ENCODE results near the gene ITIH4. TPM values are rescaled to one million over a fixed set of nuclear protein-coding genes. Genes with fewer than 3 reads are reported as not detected.
"Not testable (repeated sequence)": the region's sequence is repeated elsewhere in the genome, so short reads cannot be mapped to it uniquely, and the experiment has no call there.

Gene ITIH4
- total RNA-seq, 1 experiment from 2014 or later = not detected

GRCh38 chr3:52784021-52784621 is 46.4 kb downstream of the ITIH4 start:
- no peaks in the 10 kb centered on the region for H3K27me3 ChIP-seq
- H3K4me3 ChIP-seq = no peak overlapping the region
- DNase-seq = no peak
- H3K36me3 ChIP-seq = no peaks in the 10 kb centered on the region
- no peaks in the 10 kb centered on the region for H3K9me3 ChIP-seq

GRCh38 chr3:52783211-52783555 is 47.3 kb downstream of the ITIH4 start:
- no peak for DNase-seq
- Histone ChIP-seq H3K27me3 (no peaks in the 10 kb centered on the region), H3K4me3 (no peak overlapping the region), H3K36me3 (no peaks in the 10 kb centered on the region), H3K9me3 (no peaks in the 10 kb centered on the region)

DNA sequence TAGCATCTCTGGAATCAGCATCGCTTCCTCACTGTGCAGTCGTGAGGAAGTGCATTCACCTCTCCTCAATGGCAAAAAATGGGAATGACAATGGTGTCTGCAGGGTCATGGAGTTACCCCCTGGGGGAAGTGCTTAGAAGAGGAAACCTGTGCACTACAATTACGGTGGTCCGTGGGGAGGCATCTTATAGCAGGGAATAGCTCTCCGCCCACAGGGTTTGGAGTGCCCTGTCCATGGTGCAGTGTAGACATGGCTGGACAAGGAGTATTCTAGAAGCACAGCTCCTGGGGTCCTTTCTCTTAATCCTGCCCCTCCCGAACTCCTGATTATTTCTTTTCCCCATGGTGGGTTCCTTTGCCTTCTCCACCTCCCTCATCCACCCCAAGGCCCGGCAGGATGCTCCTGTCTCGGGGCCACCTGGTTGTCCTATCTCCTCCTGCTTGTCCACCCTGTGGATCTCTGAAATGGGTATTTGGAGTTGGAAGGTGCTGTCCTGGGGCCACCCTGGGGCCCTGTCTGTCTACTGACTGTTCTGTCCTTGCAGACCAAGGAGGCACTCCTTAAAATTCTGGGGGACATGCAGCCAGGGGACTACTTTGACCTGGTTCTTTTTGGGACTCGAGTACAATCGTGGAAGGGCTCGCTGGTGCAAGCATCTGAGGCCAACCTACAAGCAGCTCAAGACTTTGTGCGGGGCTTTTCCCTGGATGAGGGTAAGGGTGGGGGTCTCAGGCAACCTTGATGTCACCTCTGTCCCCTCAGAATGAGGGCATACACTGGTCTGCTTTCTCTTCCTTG is 47.9 kb downstream of the ITIH4 start:
- DNase-seq = no peak
- Histone ChIP-seq H3K9me3 (no peaks in the 10 kb centered on the region), H3K27me3 (no peaks in the 10 kb centered on the region), H3K36me3 (no peaks in the 10 kb centered on the region), H3K4me3 (no peak overlapping the region)

DNA sequence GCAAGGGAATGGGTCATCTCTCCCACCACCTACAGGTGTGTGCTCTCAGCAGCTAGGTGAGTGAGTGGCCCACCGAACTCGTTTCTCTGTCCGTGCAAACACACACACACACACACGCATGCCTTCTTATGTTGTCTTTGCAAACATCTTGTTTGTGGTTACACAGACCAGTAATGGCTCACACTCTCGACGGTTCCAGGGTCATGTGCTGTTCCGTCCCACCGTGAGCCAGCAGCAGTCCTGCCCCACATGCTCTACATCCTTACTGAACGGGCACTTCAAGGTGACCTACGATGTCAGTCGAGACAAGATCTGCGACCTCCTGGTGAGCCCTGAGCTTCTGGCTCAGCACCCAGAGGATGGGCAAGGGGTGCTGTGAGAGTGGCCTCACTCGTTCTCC is 48.7 kb downstream of the ITIH4 start:
- Histone ChIP-seq H3K36me3 (no peaks in the 10 kb centered on the region), H3K27me3 (no peaks in the 10 kb centered on the region), H3K4me3 (no peak overlapping the region), H3K9me3 (no peaks in the 10 kb centered on the region)
- no peak for DNase-seq

- Histone ChIP-seq H3K36me3 (no peaks in the 10 kb centered on the region), H3K27me3 (no peaks in the 10 kb centered on the region), H3K9me3 (no peaks in the 10 kb centered on the region), H3K4me3 (no peak overlapping the region)
- DNase-seq = no peak
These were observed 50.5 kb downstream of the ITIH4 start for GRCh38 chr3:52779837-52780585.

DNA sequence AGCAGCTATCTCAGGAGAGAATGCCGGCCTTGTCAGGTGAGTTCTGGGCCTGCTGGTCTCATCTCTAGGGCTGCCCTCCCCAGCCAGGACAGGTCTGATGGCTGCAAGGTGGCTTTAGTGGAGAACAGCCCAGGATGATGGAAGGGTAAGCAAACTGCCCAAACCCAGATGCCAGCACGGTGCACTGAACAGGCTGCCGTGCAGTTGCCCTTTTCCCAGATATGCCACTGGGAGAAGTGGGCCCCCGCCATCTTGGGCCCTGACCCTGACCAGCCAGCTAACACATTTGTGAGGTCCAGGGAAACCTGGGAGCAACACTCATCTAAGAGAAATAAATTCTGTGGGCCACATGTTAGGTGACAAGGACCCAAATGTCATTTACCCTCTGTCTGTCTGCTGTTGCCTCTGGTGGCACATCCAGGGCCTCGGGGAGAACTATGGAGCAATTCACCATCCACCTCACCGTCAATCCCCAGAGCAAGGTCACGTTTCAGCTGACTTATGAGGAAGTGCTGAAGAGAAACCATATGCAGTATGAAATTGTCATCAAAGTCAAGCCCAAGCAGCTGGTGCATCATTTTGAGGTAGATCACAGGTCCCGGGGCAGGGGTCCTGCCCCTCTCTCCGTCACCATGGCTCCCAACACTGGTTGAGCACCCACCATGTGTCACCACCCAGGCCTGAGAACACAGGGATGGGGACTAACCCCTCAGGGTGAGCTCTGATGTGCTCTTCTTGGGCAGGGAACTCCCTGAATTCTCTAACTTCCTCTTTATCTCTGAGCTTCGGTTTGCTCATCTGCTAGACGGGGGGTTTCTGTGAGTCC is 51.2 kb downstream of the ITIH4 start:
- no peak overlapping the region for H3K4me3 ChIP-seq
- no peaks in the 10 kb centered on the region for H3K36me3 ChIP-seq
- H3K9me3 ChIP-seq = no peaks in the 10 kb centered on the region
- DNase-seq = no peak
- H3K27me3 ChIP-seq = no peaks in the 10 kb centered on the region

- no peak overlapping the region for H3K4me3 ChIP-seq
- no peak for DNase-seq
These were observed 52.3 kb downstream of the ITIH4 start for GRCh38 chr3:52777959-52778805.

DNA sequence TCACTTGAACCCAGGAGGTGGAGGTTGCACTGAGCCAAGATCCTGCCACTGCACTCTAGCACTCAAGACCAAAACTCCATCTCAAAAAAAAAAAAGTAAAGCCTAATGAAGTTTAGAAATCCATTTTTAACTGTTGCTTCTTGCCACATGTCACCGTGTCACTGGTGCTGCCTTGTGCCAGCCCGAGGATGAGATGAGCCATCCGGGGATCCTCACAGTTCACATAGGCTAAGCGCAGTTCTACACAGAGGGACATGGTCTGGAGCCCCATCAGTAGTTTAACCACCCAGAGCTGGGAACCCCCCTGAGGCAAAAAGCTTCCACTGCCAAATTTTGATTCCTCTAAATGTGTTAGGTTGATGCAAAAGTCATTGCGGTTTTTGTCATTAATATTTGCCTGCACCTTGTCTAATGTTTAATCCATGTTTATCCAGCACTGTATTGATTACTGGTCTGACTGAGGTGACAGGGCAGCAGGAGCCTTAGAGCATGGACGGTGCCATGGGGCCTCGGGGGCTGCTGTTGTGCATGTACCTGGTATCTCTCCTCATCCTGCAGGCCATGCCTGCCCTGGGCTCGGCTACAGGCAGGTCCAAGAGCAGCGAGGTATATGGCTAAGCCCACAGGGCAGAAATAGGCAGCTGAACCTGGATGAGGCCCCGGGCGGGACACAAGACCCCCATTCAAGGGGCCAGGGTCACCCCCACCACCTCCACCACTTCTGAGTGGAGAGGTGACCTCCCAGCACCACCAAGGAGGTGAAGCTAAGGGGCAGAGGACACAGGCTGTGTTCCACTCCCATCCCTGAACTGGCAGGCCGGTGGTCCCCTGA is 53.1 kb downstream of the ITIH4 start, which contains the start of gene ITIH1:
TSS of gene ITIH1 (plus strand) at position 473 of the 832 bp plus-strand sequence. CDS start at position 490, 17 bp downstream.
- DNase-seq = no peak
- no peaks in the 10 kb centered on the region for H3K27me3 ChIP-seq
- H3K9me3 ChIP-seq = no peaks in the 10 kb centered on the region
- no peak within 1 kb of the TSS for H3K4me3 ChIP-seq
- H3K36me3 ChIP-seq = no peaks in the 10 kb centered on the region

More at GRCh38 chr3:52777959-52778805, 52.3 kb downstream of the ITIH4 start:
- no peaks in the 10 kb centered on the region for H3K9me3 ChIP-seq
- H3K27me3 ChIP-seq = no peaks in the 10 kb centered on the region
- no peaks in the 10 kb centered on the region for H3K36me3 ChIP-seq

DNA sequence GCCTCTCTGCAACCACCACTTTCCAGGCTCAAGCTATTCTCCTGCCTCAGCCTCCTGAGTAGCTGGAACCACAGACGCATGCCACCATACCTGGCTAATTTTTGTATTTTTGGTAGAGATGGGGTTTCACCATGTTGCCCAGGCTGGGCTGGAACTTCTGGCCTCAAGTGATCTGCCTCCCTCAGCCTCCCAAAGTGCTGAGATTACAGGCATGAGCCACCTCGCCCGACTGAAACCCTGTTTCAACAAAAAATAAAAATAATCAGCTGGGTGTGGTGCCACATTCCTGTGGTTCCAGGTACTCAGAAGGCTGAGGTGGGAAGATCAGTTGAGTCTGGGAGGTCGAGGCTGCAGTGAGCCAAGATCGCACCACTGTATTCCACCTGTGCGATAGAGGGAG is 54.0 kb downstream of the ITIH4 start:
- DNase-seq, H3K36me3 ChIP-seq, H3K9me3 ChIP-seq, H3K4me3 ChIP-seq, H3K27me3 ChIP-seq: not testable (repeated sequence)

DNA sequence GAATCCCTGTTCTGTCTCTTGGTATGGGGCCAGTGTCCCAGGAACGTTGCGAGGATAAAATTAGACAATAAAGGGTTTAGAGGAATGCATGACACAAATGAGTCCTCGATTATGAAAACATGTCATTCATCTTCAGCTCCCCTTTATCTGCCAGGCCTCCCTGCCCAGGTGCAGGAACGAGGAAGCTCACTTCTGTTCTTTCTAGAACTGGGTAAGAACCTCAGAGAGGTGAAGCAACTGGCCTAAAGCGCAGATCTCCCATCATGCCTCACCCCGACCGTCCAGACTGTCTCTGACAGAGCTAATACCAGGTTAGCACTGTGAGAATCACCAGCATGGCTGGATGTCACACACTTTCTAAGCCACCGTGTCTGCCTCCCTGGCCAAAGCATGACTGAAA is 54.6 kb downstream of the ITIH4 start:
- Histone ChIP-seq H3K4me3 (no peak overlapping the region), H3K36me3 (no peaks in the 10 kb centered on the region), H3K27me3 (no peaks in the 10 kb centered on the region), H3K9me3 (no peaks in the 10 kb centered on the region)
- DNase-seq = no peak

DNA sequence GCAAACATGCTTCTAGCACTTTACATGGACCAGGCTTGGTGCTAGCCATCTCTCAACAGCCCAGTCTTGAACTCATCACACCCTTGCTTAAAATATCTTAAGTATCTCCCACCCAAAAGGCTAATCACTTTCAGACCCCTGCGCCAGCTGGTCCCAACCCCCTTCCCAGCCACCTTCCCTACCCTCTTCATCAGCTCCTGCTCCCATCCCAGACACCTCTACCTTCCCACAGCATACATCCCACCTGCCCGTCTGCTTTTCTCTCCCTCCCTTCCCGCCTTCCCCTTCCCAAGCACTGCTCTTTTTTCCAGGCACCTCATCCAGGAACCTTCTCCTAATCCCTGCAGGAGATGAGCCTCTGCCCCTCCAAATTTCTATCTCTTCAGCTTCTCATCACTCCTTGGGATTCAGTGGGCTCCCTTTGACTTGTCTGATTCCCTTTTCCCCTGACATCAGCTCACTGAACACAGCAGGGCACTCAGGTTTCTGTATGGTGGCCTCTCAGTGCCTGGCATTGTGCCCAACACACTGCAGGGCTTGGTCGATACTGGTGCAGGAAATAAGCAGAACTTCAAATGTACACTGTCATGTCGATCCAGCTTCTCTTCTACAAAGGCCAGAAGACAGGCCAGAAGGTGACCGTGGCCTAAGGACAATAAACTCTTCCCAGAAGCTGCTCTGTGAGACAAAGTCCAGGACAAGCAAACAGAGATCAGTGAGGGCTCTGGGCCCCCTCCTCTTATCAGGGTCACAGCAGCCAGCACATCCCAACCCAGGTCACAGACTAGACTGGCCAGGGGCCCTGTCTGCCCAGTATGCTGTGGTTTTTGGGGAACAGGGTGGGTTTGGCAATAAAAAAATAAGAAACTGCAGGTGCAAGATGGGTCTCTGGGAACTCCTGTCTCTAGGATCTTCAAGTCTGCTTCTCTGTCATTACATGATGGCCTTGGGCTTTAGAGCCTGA is 55.3 kb downstream of the ITIH4 start:
- Histone ChIP-seq H3K4me3 (no peak overlapping the region), H3K36me3 (no peaks in the 10 kb centered on the region), H3K9me3 (no peaks in the 10 kb centered on the region), H3K27me3 (no peaks in the 10 kb centered on the region)
- DNase-seq = no peak

GRCh38 chr3:52774066-52774713 is 56.3 kb downstream of the ITIH4 start:
- no peak for DNase-seq
- Histone ChIP-seq H3K36me3 (no peaks in the 10 kb centered on the region), H3K27me3 (no peaks in the 10 kb centered on the region), H3K9me3 (no peaks in the 10 kb centered on the region), H3K4me3 (no peak overlapping the region)

DNA sequence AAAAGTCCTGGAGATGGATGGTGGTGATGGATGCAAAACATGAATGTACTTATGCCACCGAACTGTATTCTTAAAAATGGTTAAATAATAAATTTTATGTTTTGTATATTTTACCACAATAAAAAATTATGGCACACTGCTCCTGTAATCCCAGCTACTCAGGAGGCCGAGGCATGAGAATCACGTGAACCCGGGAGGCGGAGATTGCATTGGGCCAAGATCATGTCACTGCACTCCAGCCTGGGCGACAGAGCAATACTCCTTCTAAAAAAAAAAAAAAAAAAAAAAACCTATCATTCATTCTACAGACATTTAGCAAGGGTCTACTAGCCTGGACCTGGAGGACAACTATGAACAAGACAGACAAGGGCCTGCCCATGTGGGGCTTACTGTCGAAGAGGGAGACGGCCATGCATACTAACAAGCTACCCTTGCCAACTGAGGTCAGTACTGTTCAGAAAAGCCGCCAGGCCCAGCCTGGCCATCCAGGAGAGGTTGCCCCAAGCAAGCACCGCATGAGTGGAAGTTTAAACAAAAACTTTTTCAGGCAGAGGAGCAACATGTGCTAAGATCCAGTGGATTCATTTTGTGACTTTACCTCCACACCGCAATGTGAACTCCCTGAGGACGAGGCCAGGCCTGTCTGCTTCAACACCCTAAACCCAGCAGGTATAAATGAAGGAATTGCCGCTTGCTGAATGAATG is 57.0 kb downstream of the ITIH4 start:
- Histone ChIP-seq H3K27me3 (no peaks in the 10 kb centered on the region), H3K36me3 (no peaks in the 10 kb centered on the region), H3K4me3 (no peak overlapping the region), H3K9me3 (no peaks in the 10 kb centered on the region)
- no peak for DNase-seq
